ENCODE data around the gene CDH23.

- TF ChIP-seq NFYB (CRISPR knock-in tag; conservative IDR thresholded peaks at IDR 0.05; ENCODE audit: low read depth), result no peak
- no peak for TF ChIP-seq MLX (CRISPR knock-in tag; IDR thresholded peaks at IDR 0.05)
- no peak for TF ChIP-seq ZNF317 (CRISPR knock-in tag; IDR thresholded peaks at IDR 0.05; ENCODE audit: borderline replicate concordance, low read depth)
- TF ChIP-seq, protein P1, sequence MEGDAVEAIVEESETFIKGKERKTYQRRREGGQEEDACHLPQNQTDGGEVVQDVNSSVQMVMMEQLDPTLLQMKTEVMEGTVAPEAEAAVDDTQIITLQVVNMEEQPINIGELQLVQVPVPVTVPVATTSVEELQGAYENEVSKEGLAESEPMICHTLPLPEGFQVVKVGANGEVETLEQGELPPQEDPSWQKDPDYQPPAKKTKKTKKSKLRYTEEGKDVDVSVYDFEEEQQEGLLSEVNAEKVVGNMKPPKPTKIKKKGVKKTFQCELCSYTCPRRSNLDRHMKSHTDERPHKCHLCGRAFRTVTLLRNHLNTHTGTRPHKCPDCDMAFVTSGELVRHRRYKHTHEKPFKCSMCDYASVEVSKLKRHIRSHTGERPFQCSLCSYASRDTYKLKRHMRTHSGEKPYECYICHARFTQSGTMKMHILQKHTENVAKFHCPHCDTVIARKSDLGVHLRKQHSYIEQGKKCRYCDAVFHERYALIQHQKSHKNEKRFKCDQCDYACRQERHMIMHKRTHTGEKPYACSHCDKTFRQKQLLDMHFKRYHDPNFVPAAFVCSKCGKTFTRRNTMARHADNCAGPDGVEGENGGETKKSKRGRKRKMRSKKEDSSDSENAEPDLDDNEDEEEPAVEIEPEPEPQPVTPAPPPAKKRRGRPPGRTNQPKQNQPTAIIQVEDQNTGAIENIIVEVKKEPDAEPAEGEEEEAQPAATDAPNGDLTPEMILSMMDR (IDR thresholded peaks at IDR 0.05), result no peak
- no peak for TF ChIP-seq IRF2 (CRISPR knock-in tag; IDR thresholded peaks at IDR 0.05; ENCODE audit: borderline replicate concordance, low read depth)
Measured at GRCh38 chr10:71618598-71618997, 221.9 kb downstream of the CDH23 start.

Data from WTC11 (cell line).